OCI-LY1 (cell line): ENCODE results near the gene IL5RA.

Source experiments
- EZH2 ChIP-seq: fragments of 200-600 bp; sonication (generic), shearing (Covaris generic); IDR thresholded peaks from 2 replicates; pipeline ENCODE4 v1.8.0; 2017; ENCODE audit warnings: borderline replicate concordance, mixed run types, mild to moderate bottlenecking, antibody characterized with exemption, low read length, moderate library complexity, mixed read lengths
- TF ChIP-seq, protein P1 (sequence below): fragments of 200-600 bp; sonication (generic), shearing (Covaris generic); IDR thresholded peaks from 2 replicates; pipeline ENCODE4 v1.5.1; 2017; ENCODE audit warnings: mild to moderate bottlenecking, antibody characterized with exemption, low read length, moderate library complexity, mixed read lengths

DNA sequence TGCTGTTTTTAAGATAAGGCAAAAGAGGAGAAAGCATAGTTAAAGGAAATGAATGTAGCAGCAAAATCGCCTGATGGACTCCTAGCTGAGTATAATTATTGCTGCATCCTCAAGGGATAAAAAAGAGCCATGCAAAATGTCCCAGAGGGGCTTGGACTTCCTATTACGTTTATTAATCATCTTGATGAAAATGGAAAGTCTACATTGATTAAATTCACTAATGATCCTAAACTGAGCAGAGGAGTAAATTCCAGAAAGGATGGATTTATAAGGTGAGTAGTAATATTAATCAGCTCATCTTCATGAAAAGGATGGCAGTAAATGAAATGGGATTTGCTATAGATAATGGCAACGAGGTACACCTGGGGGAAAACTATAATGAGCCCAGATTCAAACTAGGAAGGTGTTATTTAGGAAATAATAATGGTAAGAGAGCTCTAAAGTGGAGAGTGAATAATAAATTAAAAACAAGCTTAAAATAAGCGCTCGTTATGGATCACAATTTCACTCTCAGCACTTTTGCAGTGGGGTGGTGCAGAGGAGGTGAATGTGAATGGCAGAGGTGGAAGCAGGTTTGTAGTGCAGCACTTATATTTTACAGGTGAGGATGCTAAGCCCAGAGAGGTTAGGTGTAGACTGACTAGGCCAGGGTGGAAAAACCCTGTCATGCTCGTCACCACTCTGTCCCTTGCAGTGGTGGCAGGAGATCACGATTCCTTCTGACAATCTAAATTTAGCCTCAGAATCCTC lies 22.3 kb downstream of the IL5RA start:
- TF ChIP-seq, protein P1, sequence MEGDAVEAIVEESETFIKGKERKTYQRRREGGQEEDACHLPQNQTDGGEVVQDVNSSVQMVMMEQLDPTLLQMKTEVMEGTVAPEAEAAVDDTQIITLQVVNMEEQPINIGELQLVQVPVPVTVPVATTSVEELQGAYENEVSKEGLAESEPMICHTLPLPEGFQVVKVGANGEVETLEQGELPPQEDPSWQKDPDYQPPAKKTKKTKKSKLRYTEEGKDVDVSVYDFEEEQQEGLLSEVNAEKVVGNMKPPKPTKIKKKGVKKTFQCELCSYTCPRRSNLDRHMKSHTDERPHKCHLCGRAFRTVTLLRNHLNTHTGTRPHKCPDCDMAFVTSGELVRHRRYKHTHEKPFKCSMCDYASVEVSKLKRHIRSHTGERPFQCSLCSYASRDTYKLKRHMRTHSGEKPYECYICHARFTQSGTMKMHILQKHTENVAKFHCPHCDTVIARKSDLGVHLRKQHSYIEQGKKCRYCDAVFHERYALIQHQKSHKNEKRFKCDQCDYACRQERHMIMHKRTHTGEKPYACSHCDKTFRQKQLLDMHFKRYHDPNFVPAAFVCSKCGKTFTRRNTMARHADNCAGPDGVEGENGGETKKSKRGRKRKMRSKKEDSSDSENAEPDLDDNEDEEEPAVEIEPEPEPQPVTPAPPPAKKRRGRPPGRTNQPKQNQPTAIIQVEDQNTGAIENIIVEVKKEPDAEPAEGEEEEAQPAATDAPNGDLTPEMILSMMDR, result no peak
- no peak for TF ChIP-seq EZH2
